HEK293 (cell line): Measurements from ENCODE around the gene APPL2.

Experiments
- CTCF ChIP-seq: fragments of 450-650 bp; formaldehyde crosslinking; IDR thresholded peaks from 2 replicates; pipeline ENCODE4 v1.5.1; 2016; ENCODE audit warnings: missing biosample characterization, missing genetic modification characterization
- REPIN1 ChIP-seq: fragments of 450-650 bp; formaldehyde crosslinking; IDR thresholded peaks from 2 replicates; pipeline ENCODE4 v1.5.1; 2017; ENCODE audit warnings: missing biosample characterization, missing genetic modification characterization, low read depth
- ZBTB26 ChIP-seq: fragments of 450-650 bp; formaldehyde crosslinking; optimal IDR thresholded peaks from 2 replicates; pipeline ENCODE3; 2016; ENCODE audit warnings: missing biosample characterization, mild to moderate bottlenecking, missing genetic modification characterization
- ZNF121 ChIP-seq: fragments of 450-650 bp; formaldehyde crosslinking; IDR thresholded peaks from 2 replicates; pipeline ENCODE4 v1.5.1; 2016; ENCODE audit warnings: missing biosample characterization, missing genetic modification characterization
- ZNF132 ChIP-seq: fragments of 450-650 bp; formaldehyde crosslinking; IDR thresholded peaks from 2 replicates; pipeline ENCODE4 v1.5.1; 2017; ENCODE audit warnings: missing biosample characterization, missing genetic modification characterization, borderline replicate concordance
- ZNF133 ChIP-seq: fragments of 450-650 bp; formaldehyde crosslinking; IDR thresholded peaks from 2 replicates; pipeline ENCODE4 v1.5.1; 2016; ENCODE audit warnings: missing biosample characterization, missing genetic modification characterization
- ZNF248 ChIP-seq: fragments of 450-650 bp; formaldehyde crosslinking; IDR thresholded peaks from 2 replicates; pipeline ENCODE4 v1.5.1; 2017; ENCODE audit warnings: missing biosample characterization, missing genetic modification characterization
- ZNF530 ChIP-seq: fragments of 450-650 bp; formaldehyde crosslinking; IDR thresholded peaks from 2 replicates; pipeline ENCODE4 v1.5.1; 2016; ENCODE audit warnings: low read depth, missing biosample characterization, missing genetic modification characterization
- ZSCAN23 ChIP-seq: fragments of 450-650 bp; formaldehyde crosslinking; IDR thresholded peaks from 2 replicates; pipeline ENCODE4 v1.5.1; 2016; ENCODE audit warnings: missing biosample characterization, missing genetic modification characterization

DNA sequence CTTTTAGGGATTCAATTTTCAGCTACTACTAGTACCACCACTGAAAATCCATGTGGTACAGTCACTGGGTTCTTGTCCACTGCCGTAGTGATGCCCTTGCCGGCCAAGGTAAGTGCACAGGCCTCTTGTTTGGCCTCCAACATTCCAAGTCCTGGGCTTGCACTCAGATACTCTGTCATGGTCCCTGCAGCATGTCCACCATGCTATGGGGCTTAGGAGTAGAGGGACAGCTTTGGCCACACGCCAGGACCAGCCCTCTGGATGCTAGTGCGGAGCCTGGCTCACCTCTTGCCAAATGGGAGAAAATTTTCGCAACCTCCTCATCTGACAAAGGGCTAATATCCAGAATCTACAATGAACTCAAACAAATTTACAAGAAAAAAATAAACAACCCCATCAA is 38.6 kb upstream of the APPL2 start:
- no peak for TF ChIP-seq CTCF (tag by site-specific recombination)
- TF ChIP-seq ZNF530 (tag by site-specific recombination): no peak
- no peak for TF ChIP-seq ZSCAN23
- no peak for TF ChIP-seq ZNF121 (tag by site-specific recombination)
- TF ChIP-seq REPIN1 (tag by site-specific recombination): no peak
- TF ChIP-seq ZNF133: no peak
- TF ChIP-seq ZNF248 (tag by site-specific recombination): no peak
- TF ChIP-seq ZBTB26: no peak
- TF ChIP-seq ZNF132: no peak
